HuH-7.5 (cell line): ENCODE results near the gene LIMCH1.
"Not testable (repeated sequence)": the region's sequence is repeated elsewhere in the genome, so short reads cannot be mapped to it uniquely, and the experiment has no call there.

Source experiments
- DNase-seq: peaks from one replicate; pipeline ENCODE4 v3.0.0; 2011; ENCODE audit warnings: low spot score

Gene LIMCH1

GRCh38 chr4:41734371-41734770, 196.4 kb downstream of the LIMCH1 start:
- DNase-seq: no peak

- DNase-seq: not testable (repeated sequence)
Observed at GRCh38 chr4:41737491-41737890, 199.5 kb downstream of the LIMCH1 start.

- no peak for DNase-seq
Observed at GRCh38 chr4:41741354-41741753, 203.4 kb downstream of the LIMCH1 start.

GRCh38 chr4:41744572-41745291, 206.8 kb downstream of the LIMCH1 start:
- no peak for DNase-seq

GRCh38 chr4:41745292-41746024, 207.5 kb downstream of the LIMCH1 start:
- DNase-seq: no peak

GRCh38 chr4:41746025-41746439, 208.1 kb downstream of the LIMCH1 start:
- DNase-seq: no peak

GRCh38 chr4:41746440-41747229, 208.7 kb downstream of the LIMCH1 start:
- DNase-seq: no peak

GRCh38 chr4:41747230-41748055, 209.5 kb downstream of the LIMCH1 start:
- no peak for DNase-seq

- DNase-seq: no peak
Observed at GRCh38 chr4:41748074-41748570, 210.2 kb downstream of the LIMCH1 start.

GRCh38 chr4:41748571-41749475, 210.9 kb downstream of the LIMCH1 start, which contains the start of gene PHOX2B:
Gene PHOX2B, minus strand, starts transcription at chr4:41748725. Its CDS starts 115 bp downstream, at chr4:41748610.
- DNase-seq: no peak

GRCh38 chr4:41749631-41750039, 211.7 kb downstream of the LIMCH1 start:
- DNase-seq: no peak
